ENCODE data around the gene APOBEC3A. TPM values are rescaled to one million over a fixed set of nuclear protein-coding genes. Genes with fewer than 3 reads are reported as not detected.

Gene APOBEC3A
- total RNA-seq, 1 experiment from 2014 or later, result not detected

GRCh38 chr22:38938925-38939324, 18.5 kb upstream of the APOBEC3A start:
- Histone ChIP-seq H2AFZ (no peak overlapping the region), H3K4me1 (replicated peaks; ENCODE audit: insufficient read depth) (peaks cover 38% of the 10 kb centered on the region), H3K79me2 (ENCODE audit: low read depth) (no peaks in the 10 kb centered on the region), H3K9me3 (ENCODE audit: insufficient read depth, low read depth) (no peaks in the 10 kb centered on the region), H3K4me3 (no peak overlapping the region), H3K27me3 (ENCODE audit: insufficient read depth, low read depth) (no peaks in the 10 kb centered on the region), H3F3A (ENCODE audit: insufficient read depth, low read depth) (peaks cover 12% of the 10 kb centered on the region; the same call in 1 of the 2 replicates), H3K36me3 (ENCODE audit: low read depth) (no peaks in the 10 kb centered on the region), H4K20me1 (ENCODE audit: insufficient read depth) (no peaks in the 10 kb centered on the region), H3K9me2 (ENCODE audit: insufficient read depth) (no peaks in the 10 kb centered on the region), H3K4me2 (no peak overlapping the region), H3K27ac (no peak overlapping the region)
- BruUV-seq (replicated peaks), result no TSS peak
- TF ChIP-seq EZH2 (IDR thresholded peaks at IDR 0.05; ENCODE audit: low read depth) (no peak), CTCF (conservative IDR thresholded peaks at IDR 0.05) (no peak)
- CTCF ChIA-PET, result no interaction called here
- POLR2A ChIA-PET (ENCODE audit: unreplicated experiment), result interaction anchor here (0.7 kb wide), 1 partner anchor 56 kb away, joined by 4 read pairs; no protein-coding TSS in a partner anchor
- DNase-seq, result no peak
- intact Hi-C loops (cut with micrococcal nuclease; ENCODE audit: unreplicated experiment), result loop anchor here (5.0 kb wide), 1 partner anchor 43 kb away; the partner anchor contains the start of gene APOBEC3B

- no peak for DNase-seq
- intact Hi-C loops (cut with micrococcal nuclease; ENCODE audit: unreplicated experiment), result no loop called here
- H2AFZ ChIP-seq, result no peak overlapping the region
These were observed 16.5 kb upstream of the APOBEC3A start for GRCh38 chr22:38940811-38941384.

GRCh38 chr22:38941488-38941987, 15.9 kb upstream of the APOBEC3A start:
- Histone ChIP-seq H3F3A (ENCODE audit: insufficient read depth, low read depth) (peaks cover 5% of the 10 kb centered on the region; the same call in 1 of the 2 replicates), H2AFZ (no peak overlapping the region), H4K20me1 (ENCODE audit: insufficient read depth) (no peaks in the 10 kb centered on the region), H3K36me3 (ENCODE audit: low read depth) (no peaks in the 10 kb centered on the region), H3K9me3 (ENCODE audit: insufficient read depth, low read depth) (no peaks in the 10 kb centered on the region), H3K4me1 (replicated peaks; ENCODE audit: insufficient read depth) (peaks cover 26% of the 10 kb centered on the region), H3K4me3 (no peak overlapping the region), H3K4me2 (no peak overlapping the region), H3K9me2 (ENCODE audit: insufficient read depth) (no peaks in the 10 kb centered on the region), H3K27me3 (ENCODE audit: insufficient read depth, low read depth) (no peaks in the 10 kb centered on the region), H3K79me2 (ENCODE audit: low read depth) (no peaks in the 10 kb centered on the region), H3K27ac (no peak overlapping the region)
- intact Hi-C loops (cut with micrococcal nuclease; ENCODE audit: unreplicated experiment), result no loop called here
- no TSS peak for BruUV-seq (replicated peaks)
- TF ChIP-seq CTCF (conservative IDR thresholded peaks at IDR 0.05), result no peak
- no peak for TF ChIP-seq EZH2 (IDR thresholded peaks at IDR 0.05; ENCODE audit: low read depth)
- CTCF ChIA-PET, result no interaction called here
- no peak for DNase-seq
- POLR2A ChIA-PET (ENCODE audit: unreplicated experiment), result no interaction called here

More at GRCh38 chr22:38940811-38941384, 16.5 kb upstream of the APOBEC3A start:
- H3K4me2 ChIP-seq, result no peak overlapping the region
- H3K27me3 ChIP-seq (ENCODE audit: insufficient read depth, low read depth), result no peaks in the 10 kb centered on the region
- H3K9me3 ChIP-seq (ENCODE audit: insufficient read depth, low read depth), result no peaks in the 10 kb centered on the region
- no peaks in the 10 kb centered on the region for H3K9me2 ChIP-seq (ENCODE audit: insufficient read depth)
- no peaks in the 10 kb centered on the region for H4K20me1 ChIP-seq (ENCODE audit: insufficient read depth)
- no peak overlapping the region for H3K27ac ChIP-seq
- CTCF ChIA-PET, result no interaction called here
- H3K79me2 ChIP-seq (ENCODE audit: low read depth), result no peaks in the 10 kb centered on the region
- peaks cover 26% of the 10 kb centered on the region for H3K4me1 ChIP-seq (replicated peaks; ENCODE audit: insufficient read depth)
- H3K36me3 ChIP-seq (ENCODE audit: low read depth), result no peaks in the 10 kb centered on the region
- no TSS peak for BruUV-seq (replicated peaks)
- H3K4me3 ChIP-seq, result no peak overlapping the region
- H3F3A ChIP-seq (ENCODE audit: insufficient read depth, low read depth), result peaks cover 5% of the 10 kb centered on the region; the same call in 1 of the 2 replicates
- no peak for TF ChIP-seq CTCF (conservative IDR thresholded peaks at IDR 0.05)
- no peak for TF ChIP-seq EZH2 (IDR thresholded peaks at IDR 0.05; ENCODE audit: low read depth)
- POLR2A ChIA-PET (ENCODE audit: unreplicated experiment), result no interaction called here

Measured in PC-9 (cell line).